OCI-LY1 (cell line): ENCODE results near the gene EPS8L3.

Experiments
- EZH2 ChIP-seq: fragments of 200-600 bp; sonication (generic), shearing (Covaris generic); IDR thresholded peaks from 2 replicates; pipeline ENCODE4 v1.8.0; 2017; ENCODE audit warnings: borderline replicate concordance, mixed run types, mild to moderate bottlenecking, antibody characterized with exemption, low read length, moderate library complexity, mixed read lengths
- TF ChIP-seq, protein P1 (sequence below): fragments of 200-600 bp; sonication (generic), shearing (Covaris generic); IDR thresholded peaks from 2 replicates; pipeline ENCODE4 v1.5.1; 2017; ENCODE audit warnings: mild to moderate bottlenecking, antibody characterized with exemption, low read length, moderate library complexity, mixed read lengths

DNA sequence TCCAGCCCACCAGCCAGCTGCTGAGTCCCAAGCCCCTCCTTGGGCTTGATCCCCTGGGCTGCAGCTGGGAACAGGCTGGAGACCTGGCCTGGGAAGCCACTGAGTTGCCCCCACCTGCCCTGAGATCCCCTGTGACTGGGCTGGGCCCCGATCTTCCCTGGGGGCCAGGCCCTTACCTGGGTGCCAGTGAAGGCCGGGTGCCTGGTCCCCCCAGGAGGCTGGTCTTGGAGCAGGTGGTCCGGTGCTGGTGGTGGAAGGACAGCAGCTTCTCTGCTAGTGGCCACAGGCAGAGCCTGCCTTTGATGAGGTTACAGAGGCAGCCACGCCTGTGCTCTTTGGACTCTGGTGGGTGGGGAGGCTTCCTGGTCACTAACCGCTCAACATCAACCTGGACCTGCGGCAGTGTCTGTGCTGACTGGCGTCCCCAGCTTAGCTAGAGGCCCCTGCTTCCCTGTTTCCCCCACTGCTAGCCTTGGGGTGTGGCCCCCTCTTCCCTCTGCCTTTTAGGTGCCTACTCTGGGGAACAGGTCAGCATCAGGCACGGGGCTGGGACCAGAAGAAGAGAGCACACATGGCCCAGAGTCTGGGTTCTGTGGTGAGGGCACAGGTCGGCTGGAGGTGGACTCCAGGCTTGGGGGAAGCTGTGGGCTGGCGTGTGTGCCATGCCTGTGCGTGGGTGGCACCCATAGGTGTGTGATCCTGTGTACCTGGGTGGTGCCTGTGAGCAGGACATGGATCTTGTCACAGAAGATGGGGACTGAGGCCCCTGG, at the start of gene EPS8L3:
- TF ChIP-seq, protein P1, sequence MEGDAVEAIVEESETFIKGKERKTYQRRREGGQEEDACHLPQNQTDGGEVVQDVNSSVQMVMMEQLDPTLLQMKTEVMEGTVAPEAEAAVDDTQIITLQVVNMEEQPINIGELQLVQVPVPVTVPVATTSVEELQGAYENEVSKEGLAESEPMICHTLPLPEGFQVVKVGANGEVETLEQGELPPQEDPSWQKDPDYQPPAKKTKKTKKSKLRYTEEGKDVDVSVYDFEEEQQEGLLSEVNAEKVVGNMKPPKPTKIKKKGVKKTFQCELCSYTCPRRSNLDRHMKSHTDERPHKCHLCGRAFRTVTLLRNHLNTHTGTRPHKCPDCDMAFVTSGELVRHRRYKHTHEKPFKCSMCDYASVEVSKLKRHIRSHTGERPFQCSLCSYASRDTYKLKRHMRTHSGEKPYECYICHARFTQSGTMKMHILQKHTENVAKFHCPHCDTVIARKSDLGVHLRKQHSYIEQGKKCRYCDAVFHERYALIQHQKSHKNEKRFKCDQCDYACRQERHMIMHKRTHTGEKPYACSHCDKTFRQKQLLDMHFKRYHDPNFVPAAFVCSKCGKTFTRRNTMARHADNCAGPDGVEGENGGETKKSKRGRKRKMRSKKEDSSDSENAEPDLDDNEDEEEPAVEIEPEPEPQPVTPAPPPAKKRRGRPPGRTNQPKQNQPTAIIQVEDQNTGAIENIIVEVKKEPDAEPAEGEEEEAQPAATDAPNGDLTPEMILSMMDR, result no peak
- TF ChIP-seq EZH2, result no peak
